ES-I3 (cell line): ENCODE results near the gene KCNN2.

Experiments used
- H3K36me3 ChIP-seq: 2 replicates; pipeline ENCODE4 v1.6.1; 2013; ENCODE audit warnings: mild to moderate bottlenecking, low read length, control low read depth, moderate library complexity; ENCODE audit not compliant: insufficient read depth
- H3K4me1 ChIP-seq: 2 replicates; pipeline ENCODE4 v1.6.1; 2013; ENCODE audit warnings: mild to moderate bottlenecking, control low read depth, low read length; ENCODE audit not compliant: insufficient read depth
- H3K9ac ChIP-seq: 2 replicates; pipeline ENCODE4 v1.6.1; 2013; ENCODE audit warnings: low read depth, mild to moderate bottlenecking, low read length, moderate library complexity
- H3K9me3 ChIP-seq: 2 replicates; pipeline ENCODE4 v1.6.1; 2013; ENCODE audit warnings: mild to moderate bottlenecking, low read length, moderate library complexity; ENCODE audit not compliant: control insufficient read depth, insufficient read depth

KCNN2 gene

DNA sequence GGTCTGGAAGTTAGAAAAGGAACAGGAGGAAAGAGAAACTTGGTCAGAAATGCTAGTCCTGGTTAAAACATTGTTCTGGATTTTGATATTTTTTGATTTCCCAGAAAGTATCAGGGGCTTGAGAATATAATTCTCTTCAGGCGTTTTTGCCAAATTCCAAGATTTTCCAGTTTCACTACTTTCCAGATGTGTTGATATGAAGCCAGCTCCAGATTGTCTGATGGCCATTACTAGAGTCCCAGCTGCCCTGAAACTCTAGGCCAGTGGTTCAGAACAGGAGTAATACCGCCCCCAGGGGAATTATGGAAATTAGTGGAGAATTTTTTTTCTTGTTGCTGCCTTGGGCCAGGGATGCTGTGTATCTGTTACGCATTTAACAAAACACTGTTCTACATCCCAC, 88.6 kb downstream of the KCNN2 start:
- Histone ChIP-seq H3K4me1 (peaks cover 12% of the 10 kb centered on the region; the same call in 1 of the 2 replicates), H3K9ac (no peak overlapping the region), H3K9me3 (no peaks in the 10 kb centered on the region)

DNA sequence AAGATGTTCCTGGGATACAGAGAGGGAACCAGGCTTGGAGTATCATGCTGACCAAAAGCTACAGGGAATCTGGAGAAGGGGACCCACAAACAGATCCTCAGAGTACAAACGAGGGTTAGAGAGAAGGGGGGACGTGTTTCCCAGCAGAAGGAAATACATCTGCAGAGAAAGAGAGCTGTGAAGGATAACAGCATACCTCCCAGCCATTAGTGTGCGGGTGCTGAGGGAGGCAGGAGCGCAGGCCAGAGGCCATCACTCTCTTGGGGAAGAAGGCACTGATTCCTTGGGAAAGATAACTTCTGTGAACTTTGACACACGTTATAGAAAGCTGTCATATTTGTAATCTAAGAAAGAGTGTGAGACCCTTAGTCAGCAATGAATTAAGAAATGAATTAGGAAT, 96.9 kb downstream of the KCNN2 start:
- H3K4me1 ChIP-seq: peaks cover 12% of the 10 kb centered on the region; the same call in 1 of the 2 replicates
- H3K36me3 ChIP-seq: no peaks in the 10 kb centered on the region
- no peaks in the 10 kb centered on the region for H3K9me3 ChIP-seq
- H3K9ac ChIP-seq: no peak overlapping the region

More for the DNA sequence above, 88.6 kb downstream of the KCNN2 start:
- H3K36me3 ChIP-seq: no peaks in the 10 kb centered on the region

DNA sequence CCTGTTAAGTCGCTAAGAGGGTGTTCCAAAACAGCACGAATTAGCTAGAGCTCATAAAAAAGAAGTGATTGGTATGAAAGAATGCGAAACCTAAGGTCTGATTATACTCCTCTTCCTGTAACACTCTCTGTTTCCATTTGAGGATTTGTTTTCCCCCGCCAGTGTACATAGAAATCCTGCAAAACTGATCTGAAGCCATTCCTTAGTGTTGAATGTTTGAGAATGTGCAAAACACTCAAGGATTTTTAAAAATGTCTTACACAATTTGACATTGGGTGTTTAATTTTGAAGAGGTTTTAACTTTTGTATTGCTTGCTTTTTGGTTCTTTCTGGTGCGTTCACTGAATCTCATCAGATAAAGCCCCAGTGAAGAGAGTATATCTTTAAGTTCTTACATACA, 105.3 kb downstream of the KCNN2 start:
- Histone ChIP-seq H3K36me3 (no peaks in the 10 kb centered on the region; the same call in 1 of the 2 replicates), H3K9me3 (no peaks in the 10 kb centered on the region), H3K9ac (no peak overlapping the region), H3K4me1 (peaks cover 7% of the 10 kb centered on the region; the same call in 1 of the 2 replicates)

DNA sequence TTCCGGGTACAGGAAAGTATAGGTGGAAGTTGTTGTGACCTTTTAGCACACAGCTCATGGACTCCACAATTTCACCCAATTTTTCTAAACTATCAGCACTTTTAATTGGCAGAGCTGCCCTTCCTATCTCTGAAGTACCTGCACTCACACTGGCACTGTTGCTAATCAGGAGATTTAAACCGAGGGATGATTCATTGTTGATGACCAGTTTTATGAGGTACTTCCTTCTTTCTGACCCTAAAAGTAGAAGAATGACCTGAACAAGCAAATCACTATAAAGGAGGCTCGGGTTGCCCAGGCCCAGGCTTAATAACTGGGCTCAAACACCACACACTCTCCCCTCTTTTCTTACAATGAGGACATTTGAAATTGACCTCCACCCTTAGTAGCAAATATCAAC, 105.9 kb downstream of the KCNN2 start:
- Histone ChIP-seq H3K9ac (no peak overlapping the region), H3K4me1 (peaks cover 7% of the 10 kb centered on the region; the same call in 1 of the 2 replicates), H3K36me3 (no peaks in the 10 kb centered on the region; the same call in 1 of the 2 replicates), H3K9me3 (no peaks in the 10 kb centered on the region)

DNA sequence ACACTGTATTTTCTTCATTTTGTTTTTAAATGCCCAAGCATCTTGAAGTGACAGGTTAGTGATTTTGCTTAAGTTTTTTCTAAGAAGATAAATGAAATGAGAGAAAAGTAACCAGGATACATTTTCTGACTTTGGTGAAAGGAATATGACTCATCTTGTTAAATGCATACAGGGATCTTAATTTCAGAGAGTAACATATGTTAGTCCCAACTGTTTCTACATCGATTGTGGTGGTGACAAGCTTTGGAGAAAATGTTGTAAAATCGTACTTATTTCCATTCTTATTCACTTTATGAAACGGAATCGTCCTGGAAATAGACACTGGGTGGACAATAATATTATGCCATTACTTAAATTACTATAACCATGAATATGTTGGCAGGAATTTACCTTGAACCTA, 107.5 kb downstream of the KCNN2 start:
- Histone ChIP-seq H3K36me3 (no peaks in the 10 kb centered on the region), H3K9me3 (no peaks in the 10 kb centered on the region)

DNA sequence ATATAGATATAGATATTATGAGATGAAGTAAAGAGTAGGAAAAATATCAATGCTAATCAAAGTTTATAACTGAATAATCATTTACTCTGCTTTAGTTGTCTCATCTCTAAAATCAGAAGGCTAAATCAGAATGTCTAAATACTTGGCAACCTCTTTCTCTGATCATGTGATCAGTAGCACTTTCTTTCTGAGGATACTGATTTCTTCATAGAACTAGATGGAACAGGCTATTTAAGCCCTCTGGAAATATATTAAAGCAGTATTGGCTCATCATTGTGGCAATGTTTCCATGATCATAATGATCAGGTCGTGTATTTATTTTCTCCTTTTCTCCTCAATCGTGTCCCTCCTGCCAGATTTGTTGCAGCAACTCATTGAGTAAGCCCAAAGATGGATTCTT, 109.7 kb downstream of the KCNN2 start:
- no peak overlapping the region for H3K9ac ChIP-seq
- H3K4me1 ChIP-seq: peaks cover 7% of the 10 kb centered on the region; the same call in 1 of the 2 replicates
- no peaks in the 10 kb centered on the region for H3K36me3 ChIP-seq
- no peaks in the 10 kb centered on the region for H3K9me3 ChIP-seq

More for the DNA sequence above, 107.5 kb downstream of the KCNN2 start:
- H3K4me1 ChIP-seq: peaks cover 7% of the 10 kb centered on the region; the same call in 1 of the 2 replicates
- no peak overlapping the region for H3K9ac ChIP-seq

DNA sequence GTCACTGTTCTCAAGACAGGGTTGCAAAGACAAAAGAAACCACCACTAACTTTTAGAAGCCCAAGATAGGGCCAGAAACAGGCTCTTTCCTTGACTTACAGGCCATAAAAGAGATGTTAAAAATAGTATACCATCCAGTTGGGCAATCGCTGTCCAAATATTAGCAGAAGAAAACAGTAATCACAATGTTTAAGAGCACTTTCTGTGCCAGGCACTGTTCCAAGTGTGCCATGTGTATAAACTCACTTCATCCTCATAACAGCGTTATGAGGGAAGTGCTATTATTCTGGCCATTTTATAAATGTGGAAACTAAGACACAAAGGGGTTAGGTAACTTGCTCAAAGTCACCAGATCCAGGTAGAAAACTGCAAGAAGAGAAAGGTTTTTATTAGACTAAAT, 111.7 kb downstream of the KCNN2 start:
- no peak overlapping the region for H3K9ac ChIP-seq
- H3K4me1 ChIP-seq: peaks cover 8% of the 10 kb centered on the region; the same call in 1 of the 2 replicates
- H3K36me3 ChIP-seq: no peaks in the 10 kb centered on the region
- no peaks in the 10 kb centered on the region for H3K9me3 ChIP-seq

DNA sequence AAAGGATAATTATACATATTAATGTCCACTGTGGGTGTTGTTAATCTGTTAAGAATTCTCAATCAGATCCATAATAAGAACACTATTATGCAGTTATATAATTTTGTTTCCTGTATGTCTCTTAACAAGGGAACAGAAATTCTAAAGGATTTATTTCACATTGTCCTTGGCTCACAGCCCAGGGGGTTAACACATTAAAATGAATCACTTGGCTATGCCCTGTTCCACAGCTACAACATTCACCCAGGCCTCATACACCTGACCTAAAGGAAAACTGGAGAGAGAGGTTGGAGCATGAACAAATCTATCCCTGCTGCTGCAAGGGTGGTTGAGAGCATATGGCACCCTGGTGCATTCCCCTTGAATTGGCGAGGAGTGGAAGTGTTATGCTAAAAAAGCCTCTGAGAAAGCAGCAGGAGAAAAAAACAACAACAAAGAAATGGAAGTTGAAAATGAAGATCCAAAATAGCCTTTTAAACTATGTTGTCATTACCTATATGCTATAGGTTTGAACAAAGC, 116.0 kb downstream of the KCNN2 start:
- Histone ChIP-seq H3K36me3 (no peaks in the 10 kb centered on the region), H3K4me1 (peaks cover 8% of the 10 kb centered on the region; the same call in 1 of the 2 replicates), H3K9ac (no peak overlapping the region)

DNA sequence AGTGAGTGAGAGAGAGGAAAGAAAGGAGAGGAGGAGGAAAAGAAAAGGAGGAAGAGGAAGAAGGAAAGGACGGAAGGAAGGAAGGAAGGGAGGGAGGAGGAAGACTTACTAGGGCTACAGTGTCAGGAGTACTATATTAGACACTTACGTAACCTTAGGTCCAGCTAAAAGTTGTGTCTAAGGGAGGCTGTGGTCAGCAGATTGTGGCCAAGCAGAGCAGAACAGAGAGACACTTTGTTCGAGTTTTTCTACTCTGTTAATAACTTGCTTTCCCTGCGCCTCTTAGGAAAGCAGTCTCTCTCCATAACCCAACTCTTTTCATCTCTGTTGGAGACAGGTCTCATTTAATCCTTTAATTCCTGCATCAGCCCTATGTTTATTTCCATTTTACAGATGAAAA, 138.9 kb downstream of the KCNN2 start:
- Histone ChIP-seq H3K9ac (no peak overlapping the region), H3K4me1 (no peaks in the 10 kb centered on the region), H3K36me3 (no peaks in the 10 kb centered on the region), H3K9me3 (no peaks in the 10 kb centered on the region)

More for the DNA sequence above, 116.0 kb downstream of the KCNN2 start:
- H3K9me3 ChIP-seq: no peaks in the 10 kb centered on the region; the same call in 1 of the 2 replicates

DNA sequence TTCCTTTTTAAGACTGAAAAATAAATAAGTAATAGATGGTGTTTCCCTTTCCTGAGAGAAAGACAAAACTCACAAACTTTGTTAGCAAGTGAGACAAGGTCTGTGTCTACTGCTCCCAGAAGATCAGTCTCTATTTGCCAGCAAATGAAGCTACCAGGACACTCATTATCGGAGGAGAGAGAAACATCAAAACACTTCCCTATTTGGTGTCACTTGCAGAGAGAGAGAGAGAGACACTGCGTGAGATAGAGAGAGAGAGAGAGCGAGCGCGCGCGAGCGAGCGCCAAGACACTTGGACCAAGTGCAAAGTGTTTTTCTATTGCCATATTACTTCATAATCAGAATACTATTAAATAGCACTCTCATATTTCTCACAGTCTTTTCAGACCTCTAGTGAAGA, 142.7 kb downstream of the KCNN2 start:
- Histone ChIP-seq H3K36me3 (no peaks in the 10 kb centered on the region), H3K4me1 (no peaks in the 10 kb centered on the region), H3K9ac (no peak overlapping the region), H3K9me3 (no peaks in the 10 kb centered on the region)

DNA sequence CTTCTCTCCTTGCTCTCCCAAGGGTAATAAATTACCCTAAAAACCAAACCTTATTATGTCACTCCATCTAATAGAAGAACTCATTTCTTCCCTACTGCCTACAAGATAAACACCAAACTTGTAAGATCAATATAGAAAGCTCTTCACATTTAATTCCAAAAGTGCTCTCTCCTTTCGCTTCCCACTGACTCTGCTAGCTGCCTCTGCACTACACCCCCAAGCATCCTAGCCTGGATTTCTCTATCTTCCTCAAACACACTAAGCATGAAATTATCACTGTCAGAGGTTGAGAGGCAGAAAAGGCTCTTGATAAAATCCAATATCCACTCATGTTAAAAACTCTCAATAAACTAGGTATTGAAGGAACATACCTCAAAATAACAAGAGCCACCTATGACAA, 162.4 kb downstream of the KCNN2 start:
- H3K9ac ChIP-seq: no peak overlapping the region

DNA sequence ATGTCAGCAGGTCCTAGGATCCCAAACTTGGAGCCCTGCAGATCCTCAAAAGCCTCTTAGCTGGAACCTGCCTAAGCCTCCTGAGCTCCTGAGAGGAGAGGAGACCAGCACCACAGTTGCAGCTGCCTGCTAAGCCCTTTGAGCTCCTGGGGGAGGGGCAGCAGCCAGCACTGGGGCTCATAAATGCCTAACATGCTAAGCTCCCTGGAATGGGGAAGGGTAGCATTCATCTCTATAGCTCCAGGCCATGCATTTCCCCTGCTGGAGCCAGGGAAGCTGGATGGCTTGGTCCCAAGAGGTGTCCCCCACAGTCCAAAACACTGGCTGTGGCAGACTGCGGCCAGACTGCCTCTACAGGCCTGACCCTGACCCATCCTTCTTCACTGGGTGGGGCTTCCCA, 182.7 kb downstream of the KCNN2 start:
- H3K36me3 ChIP-seq: no peaks in the 10 kb centered on the region
- H3K4me1 ChIP-seq: no peaks in the 10 kb centered on the region
- no peak overlapping the region for H3K9ac ChIP-seq
- H3K9me3 ChIP-seq: no peaks in the 10 kb centered on the region

More for the DNA sequence above, 162.4 kb downstream of the KCNN2 start:
- no peaks in the 10 kb centered on the region for H3K4me1 ChIP-seq
- no peaks in the 10 kb centered on the region for H3K36me3 ChIP-seq
- no peaks in the 10 kb centered on the region for H3K9me3 ChIP-seq
